Measurements from ENCODE around the gene RPL4. TPM values are rescaled to one million over a fixed set of nuclear protein-coding genes. Genes with fewer than 3 reads are reported as not detected.

The RPL4 gene
- total RNA-seq, 1 donor from 2014 or later = 3,422 TPM

DNA sequence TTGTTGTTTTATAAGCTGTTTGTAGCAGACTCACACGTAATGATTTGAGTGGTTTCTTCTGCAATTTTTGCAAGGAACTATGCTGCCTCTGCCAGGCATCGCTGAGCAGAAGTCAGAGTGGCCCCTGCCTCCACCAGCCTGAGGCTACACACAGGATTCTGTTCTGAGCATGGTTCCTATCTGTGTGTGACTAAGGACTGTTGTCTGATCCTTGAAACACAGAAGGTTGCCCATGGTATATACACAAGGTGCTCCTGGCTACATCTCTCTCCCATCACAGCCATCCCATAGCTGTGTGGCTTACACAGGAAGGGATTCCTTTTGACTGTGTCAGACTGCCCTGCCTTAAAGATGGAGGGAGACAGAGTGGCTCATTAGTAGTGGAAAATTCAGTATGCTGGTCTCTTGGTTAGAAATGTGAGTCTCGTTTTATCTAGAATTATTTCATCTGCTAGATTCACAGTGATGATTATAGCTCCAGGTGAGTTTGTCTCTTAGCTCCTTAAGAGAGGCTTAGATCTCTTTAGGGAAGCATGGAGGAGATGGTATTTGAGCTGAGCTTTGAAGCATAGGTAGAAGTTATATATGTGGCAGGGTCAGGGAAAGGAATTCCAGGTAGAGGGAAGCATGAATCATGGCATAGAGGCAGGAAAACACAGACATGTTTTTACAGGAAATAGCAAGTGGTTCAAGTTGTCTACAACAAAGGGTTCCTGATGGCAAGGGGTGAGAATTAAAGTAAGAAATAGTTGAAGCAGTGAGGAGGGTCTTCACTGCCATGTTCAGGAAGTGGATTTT, 44.6 kb downstream of the RPL4 start:
- DNase-seq (ENCODE audit: low read depth) = no peak

DNA sequence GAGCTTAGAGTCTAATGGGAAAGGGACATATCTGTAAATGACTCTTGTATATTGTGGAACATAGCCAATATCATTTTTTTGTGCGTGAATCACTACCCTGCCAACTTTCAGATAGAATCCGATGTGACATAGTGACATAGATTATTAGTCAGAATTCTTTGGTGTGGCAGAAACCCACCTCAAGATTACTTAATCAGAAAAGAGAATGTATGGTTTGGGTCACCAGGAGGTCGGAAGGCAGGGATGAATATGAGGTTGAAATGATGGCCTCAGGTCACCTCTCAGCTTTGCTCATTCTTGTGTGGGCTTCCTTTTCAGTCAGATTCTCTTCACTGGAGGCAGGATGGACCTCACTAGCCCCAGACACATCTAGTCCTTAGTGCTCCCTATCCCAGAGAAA, 48.4 kb downstream of the RPL4 start:
- no peak for DNase-seq (ENCODE audit: low read depth)

DNA sequence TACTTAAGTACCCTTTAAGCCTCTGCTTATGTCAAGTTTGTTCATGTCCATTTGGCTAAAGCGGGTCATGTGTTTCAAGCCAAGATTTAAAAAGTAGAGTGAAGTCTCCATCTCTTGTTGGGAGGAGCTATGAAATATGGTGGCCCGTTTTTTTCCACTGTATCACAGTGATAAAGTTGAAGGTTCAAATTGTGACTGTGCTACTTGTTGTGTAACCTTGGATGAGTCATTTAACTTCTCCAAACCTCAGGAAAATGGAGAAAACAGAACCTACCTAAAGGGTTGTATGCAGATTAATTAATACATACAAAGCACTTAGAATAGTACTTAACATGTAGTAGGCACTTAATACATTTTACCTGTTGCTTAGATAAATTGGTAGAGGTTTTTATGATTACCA, 50.5 kb downstream of the RPL4 start:
- DNase-seq (ENCODE audit: low read depth) = no peak

DNA sequence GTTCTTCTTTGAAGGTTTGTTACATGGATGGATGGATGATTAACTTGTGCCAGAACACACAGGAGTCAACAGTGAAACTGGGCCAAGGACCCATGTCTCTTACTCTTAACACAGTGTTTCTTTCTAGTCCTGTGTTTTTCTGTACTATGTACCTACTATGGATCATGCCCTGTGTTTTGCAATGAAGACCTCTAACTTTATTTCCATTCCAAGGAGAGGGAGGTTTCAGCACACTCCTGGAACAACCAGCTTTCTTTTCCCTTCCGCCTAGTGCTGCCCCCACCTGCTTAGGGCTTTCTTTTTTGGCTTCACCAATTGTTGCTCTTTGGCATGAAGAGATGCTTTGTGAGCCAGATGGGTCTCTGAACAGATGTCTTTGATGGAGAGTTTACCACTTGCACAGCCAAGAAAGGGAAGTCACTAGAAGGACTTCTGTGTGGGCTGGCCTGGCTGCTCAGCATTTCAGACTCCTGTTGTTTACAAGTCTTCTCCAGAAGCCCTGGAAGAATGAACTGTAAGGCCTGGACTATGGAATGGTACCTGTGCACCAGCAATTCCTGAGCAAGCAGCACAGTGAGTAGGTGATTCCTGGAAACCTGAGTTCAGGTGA, 51.6 kb downstream of the RPL4 start:
- peak; percentile 70 for DNase-seq (ENCODE audit: low read depth)

DNA sequence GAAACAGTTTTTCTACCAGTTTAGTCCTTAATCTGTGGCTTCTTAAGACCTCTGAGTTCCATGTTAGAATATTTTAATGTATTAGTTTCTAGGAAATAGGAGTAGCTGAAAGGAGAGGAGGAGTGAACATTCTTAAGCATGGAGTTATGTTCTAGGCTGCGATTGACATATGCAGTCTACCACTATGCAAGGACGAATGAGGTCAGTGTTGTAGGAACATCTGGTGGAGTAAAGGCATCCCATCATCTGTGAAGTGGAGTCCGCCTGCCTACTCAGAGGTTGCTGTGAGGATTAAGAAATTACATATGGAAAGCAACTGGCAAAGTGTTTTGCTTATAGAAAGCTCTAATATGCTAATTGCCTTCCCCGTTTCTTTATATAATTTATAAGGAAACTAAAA, 52.2 kb downstream of the RPL4 start:
- no peak for DNase-seq (ENCODE audit: low read depth)

Small RNA genes within 50 kb of the gene (microRNA-seq; reads per million reads assigned to microRNA genes)
- gene MIR4512 = not detected

Other genes starting within 250 kb of the RPL4 start
- gene DIS3L, start 211.3 kb downstream of the RPL4 start, total RNA-seq = 27.3 and 28.5 TPM in 2 replicates
- 6.3 and 7.8 TPM in 2 replicates for gene TIPIN, start 148.2 kb downstream of the RPL4 start, total RNA-seq
- gene MAP2K1, start 117.9 kb downstream of the RPL4 start, total RNA-seq = 59.6 and 86.7 TPM in 2 replicates
- 31.9 and 38.6 TPM in 2 replicates for gene SNAPC5, start 7.1 kb downstream of the RPL4 start, total RNA-seq
- 8.7 and 10.6 TPM in 2 replicates for gene ZWILCH, start 471 bp upstream of the RPL4 start, total RNA-seq
- gene LCTL, start 61.1 kb upstream of the RPL4 start, total RNA-seq = 0.13 TPM in 1 of 2 replicates, not detected in the other
- 2.5 and 3.5 TPM in 2 replicates for gene SMAD6, start 197.4 kb upstream of the RPL4 start, total RNA-seq

Data from myocyte (in vitro differentiated cells).